OCI-LY7 (cell line): ENCODE data around the gene MGA. TPM values are rescaled to one million over a fixed set of nuclear protein-coding genes. Genes with fewer than 3 reads are reported as not detected.

ENCODE experiments used
- BruUV-seq: library from RNA; stranded (reverse); fragments of 400-500 nt; replicated peaks from 2 replicates; lab custom pipeline; 2021; lab: Mats Ljungman, UMichigan
- CTCF ChIA-PET: fragments of 300-600 bp; sonication (Branson Sonifier 250); formaldehyde crosslinking; loops from one replicate; lab custom pipeline; 2022; ENCODE audit warnings: antibody characterized with exemption; ENCODE audit not compliant: unreplicated experiment; lab: Charles Lee
- POLR2A ChIA-PET: fragments of 300-600 bp; sonication (Branson Sonifier 250); formaldehyde crosslinking; loops from one replicate; lab custom pipeline; 2022; ENCODE audit warnings: antibody characterized with exemption; lab: Charles Lee
- DNase-seq: peaks from one replicate; pipeline ENCODE4 v3.0.0-alpha.2; 2015; ENCODE audit warnings: low spot score
- H2AFZ ChIP-seq: fragments of 200-600 bp; sonication (generic), shearing (Covaris generic); 2 replicates; pipeline ENCODE4 v1.6.1; 2014; ENCODE audit warnings: mild to moderate bottlenecking, antibody characterized with exemption, low read length, moderate library complexity
- H3K27ac ChIP-seq: fragments of 200-600 bp; sonication (generic); 2 replicates; pipeline ENCODE4 v1.5.1; 2014; ENCODE audit warnings: mixed run types, low read depth, mild to moderate bottlenecking, moderate library complexity, low read length, inconsistent platforms; ENCODE audit not compliant: poor library complexity, severe bottlenecking
- H3K36me3 ChIP-seq: fragments of 200-600 bp; sonication (generic); 2 replicates; pipeline ENCODE4 v1.6.1; 2014; ENCODE audit warnings: mild to moderate bottlenecking, antibody characterized with exemption, low read length, moderate library complexity, mixed read lengths; ENCODE audit not compliant: insufficient read depth
- H3K4me1 ChIP-seq: fragments of 200-600 bp; sonication (generic); 2 replicates; pipeline ENCODE4 v1.5.1; 2014; ENCODE audit warnings: mild to moderate bottlenecking, low read length; ENCODE audit not compliant: insufficient read depth, poor library complexity, severe bottlenecking
- H3K4me2 ChIP-seq: fragments of 200-600 bp; sonication (generic); 2 replicates; pipeline ENCODE4 v1.6.1; 2014; ENCODE audit warnings: mild to moderate bottlenecking, low read length
- H3K4me3 ChIP-seq: fragments of 200-600 bp; sonication (generic); 2 replicates; pipeline ENCODE4 v1.5.1; 2014; ENCODE audit warnings: mild to moderate bottlenecking, low read depth, low read length; ENCODE audit not compliant: poor library complexity, severe bottlenecking
- H3K79me2 ChIP-seq: fragments of 200-600 bp; sonication (generic); 2 replicates; pipeline ENCODE4 v1.6.1; 2016; ENCODE audit warnings: low read depth, mild to moderate bottlenecking, low read length, moderate library complexity, mixed read lengths; ENCODE audit not compliant: insufficient read depth
- H3K9me2 ChIP-seq: fragments of 200-600 bp; sonication (generic); 2 replicates; pipeline ENCODE4 v1.6.1; 2016; ENCODE audit warnings: mild to moderate bottlenecking, low read length, mixed read lengths; ENCODE audit not compliant: insufficient read depth
- H3K9me3 ChIP-seq: fragments of 200-600 bp; sonication (generic); 2 replicates; pipeline ENCODE4 v1.6.1; 2014; ENCODE audit warnings: mild to moderate bottlenecking, mixed run types, low read length, mixed read lengths
- H4K20me1 ChIP-seq: fragments of 200-600 bp; sonication (generic); 2 replicates; pipeline ENCODE4 v1.6.1; 2014; ENCODE audit warnings: mild to moderate bottlenecking, antibody characterized with exemption, low read length, moderate library complexity, mixed read lengths; ENCODE audit not compliant: insufficient read depth
- CTCF ChIP-seq: fragments of 200-600 bp; sonication (generic); conservative IDR thresholded peaks from 2 replicates; pipeline ENCODE4 v1.5.1; 2014; ENCODE audit warnings: mild to moderate bottlenecking, antibody characterized with exemption, low read length, moderate library complexity, mixed read lengths
- EZH2phosphoT487 ChIP-seq: fragments of 200-600 bp; sonication (generic); IDR thresholded peaks from 2 replicates; pipeline ENCODE4 v1.6.1; 2018; ENCODE audit warnings: low read depth, borderline replicate concordance, mild to moderate bottlenecking, mixed run types, antibody characterized with exemption, low read length, moderate library complexity, mixed read lengths
- intact Hi-C: fragments of 100-400 bp; cut with micrococcal nuclease; formaldehyde crosslinking; loops from one replicate; pipeline ENCODE4 v1.10.0; 2022; ENCODE audit not compliant: unreplicated experiment
- total RNA-seq, 2 experiments: library from RNA; depleted of rRNA in 1 of 2; stranded (reverse); fragments of >200 nt in 1 of 2; shearing (Covaris generic) in 1 of 2; gene quantifications; 2 replicates each; pipeline ENCODE4 v1.2.3, GENCODE V29; 2014 to 2022

The MGA gene
- total RNA-seq, 2 experiments from 2014 or later: 48.8 to 59.1 TPM

GRCh38 chr15:41805711-41806110 is 145.5 kb downstream of the MGA start:
- no peak overlapping the region for H3K27ac ChIP-seq
- H3K79me2 ChIP-seq: no peaks in the 10 kb centered on the region
- H3K9me2 ChIP-seq: no peaks in the 10 kb centered on the region
- TF ChIP-seq EZH2phosphoT487: no peak
- no peak for TF ChIP-seq CTCF
- intact Hi-C loops: no loop called here
- peaks cover 14% of the 10 kb centered on the region for H3K9me3 ChIP-seq
- peaks cover 10% of the 10 kb centered on the region for H3K4me1 ChIP-seq
- peaks cover 12% of the 10 kb centered on the region for H3K36me3 ChIP-seq
- no peaks in the 10 kb centered on the region for H4K20me1 ChIP-seq
- DNase-seq: no peak
- H3K4me2 ChIP-seq: no peak overlapping the region
- ChIA-PET CTCF (no interaction called here), POLR2A (no interaction called here)
- H2AFZ ChIP-seq: no peak overlapping the region
- BruUV-seq: no TSS peak
- no peak overlapping the region for H3K4me3 ChIP-seq

GRCh38 chr15:41806291-41807181 is 146.3 kb downstream of the MGA start:
- Histone ChIP-seq H3K9me3 (peaks cover 6% of the 10 kb centered on the region), H3K4me2 (no peak overlapping the region), H3K79me2 (no peaks in the 10 kb centered on the region), H3K36me3 (peaks cover 3% of the 10 kb centered on the region), H2AFZ (no peak overlapping the region), H3K4me3 (no peak overlapping the region), H3K27ac (no peak overlapping the region), H3K4me1 (peaks cover 16% of the 10 kb centered on the region), H3K9me2 (no peaks in the 10 kb centered on the region), H4K20me1 (no peaks in the 10 kb centered on the region)
- DNase-seq: no peak
- POLR2A ChIA-PET: interaction anchor here (0.6 to 0.9 kb wide), 2 partner anchors 23 to 274 kb away, joined by 3 to 4 read pairs; no protein-coding TSS in a partner anchor
- no peak for TF ChIP-seq EZH2phosphoT487
- no peak for TF ChIP-seq CTCF
- intact Hi-C loops: no loop called here
- CTCF ChIA-PET: interaction anchor here (1.0 kb wide), 1 partner anchor 34 kb away, joined by 3 read pairs; no protein-coding TSS in a partner anchor
- BruUV-seq: no TSS peak
